Natural killer cell treated with Interleukin-12 subunit alpha and Interleukin-12 subunit beta and Interleukin-15 and Interleukin-18, amount 100 ng/mL, for 72 hours (primary cell): ENCODE results near the gene PDHA1. TPM values are rescaled to one million over a fixed set of nuclear protein-coding genes. Genes with fewer than 3 reads are reported as not detected.

ENCODE experiments used
- ATAC-seq, 2 donors: fragments of 150-1000 bp; cut with Tn5 transposase in 1 of 2; sonication (Bioruptor Pico), chemical (Tn5 transposase) in 1 of 2; 2 replicates each; pipeline ENCODE4 v1.10.0; 2021
- DNase-seq: peaks from one replicate; pipeline ENCODE4 v3.0.0; 2022; ENCODE audit warnings: low spot score
- H3K27ac Mint-ChIP-seq, 2 donors: 1 replicate in 1 of 2; 2 replicates in 1 of 2; pipeline ENCODE4 v1.8.0; 2022; ENCODE audit warnings: mixed read lengths in 2 of 2, mild to moderate bottlenecking in 1 of 2, moderate library complexity in 1 of 2
- H3K27me3 Mint-ChIP-seq, 2 donors: 1 replicate in 1 of 2; 2 replicates in 1 of 2; pipeline ENCODE4 v1.8.0; 2022; ENCODE audit warnings: mixed read lengths in 2 of 2
- H3K36me3 Mint-ChIP-seq: one replicate; pipeline ENCODE4 v1.8.0; 2022; ENCODE audit warnings: mixed read lengths
- H3K4me1 Mint-ChIP-seq, 2 donors: 1 replicate in 1 of 2; 2 replicates in 1 of 2; pipeline ENCODE4 v1.8.0; 2022; ENCODE audit warnings: low read depth in 2 of 2, mixed read lengths in 2 of 2, mild to moderate bottlenecking in 1 of 2
- H3K4me3 Mint-ChIP-seq: one replicate; pipeline ENCODE4 v1.8.0; 2022; ENCODE audit warnings: mixed read lengths
- H3K9me3 Mint-ChIP-seq: 2 replicates; pipeline ENCODE4 v1.8.0; 2022; ENCODE audit warnings: mixed read lengths
- total RNA-seq, 2 donors: library from RNA; stranded (reverse); gene quantifications; one replicate each; pipeline ENCODE4 v1.2.3, GENCODE V29; 2022

Gene PDHA1
- total RNA-seq, 2 donors from 2014 or later = 141 to 201 TPM

DNA sequence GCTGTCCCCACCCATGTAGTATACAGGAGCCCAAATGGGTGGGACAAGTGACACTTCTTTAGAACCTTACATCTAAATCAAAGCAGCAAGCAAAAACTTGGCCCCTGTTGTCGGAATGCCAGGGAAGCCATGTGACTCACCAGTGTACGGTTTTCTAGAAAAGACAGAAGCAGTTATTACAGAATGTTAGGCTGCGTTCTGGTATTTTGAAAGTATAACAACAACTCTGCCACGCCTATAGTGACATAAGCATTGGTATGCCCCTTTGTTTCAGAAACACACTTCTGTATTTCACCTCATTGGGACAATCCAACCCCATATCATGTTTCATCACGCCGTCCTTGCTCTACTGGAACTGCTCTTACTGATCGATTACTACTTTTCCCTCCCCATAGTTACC, 14.8 kb downstream of the PDHA1 start:
- DNase-seq (no peak), ATAC-seq (no peak)
- Mint-ChIP-seq H3K4me1 (peaks cover 0 to under 1% of the 10 kb centered on the region in 2 donors), H3K27ac (no peak overlapping the region), H3K36me3 (no peaks in the 10 kb centered on the region), H3K27me3 (no peaks in the 10 kb centered on the region), H3K4me3 (no peak overlapping the region), H3K9me3 (no peaks in the 10 kb centered on the region)

DNA sequence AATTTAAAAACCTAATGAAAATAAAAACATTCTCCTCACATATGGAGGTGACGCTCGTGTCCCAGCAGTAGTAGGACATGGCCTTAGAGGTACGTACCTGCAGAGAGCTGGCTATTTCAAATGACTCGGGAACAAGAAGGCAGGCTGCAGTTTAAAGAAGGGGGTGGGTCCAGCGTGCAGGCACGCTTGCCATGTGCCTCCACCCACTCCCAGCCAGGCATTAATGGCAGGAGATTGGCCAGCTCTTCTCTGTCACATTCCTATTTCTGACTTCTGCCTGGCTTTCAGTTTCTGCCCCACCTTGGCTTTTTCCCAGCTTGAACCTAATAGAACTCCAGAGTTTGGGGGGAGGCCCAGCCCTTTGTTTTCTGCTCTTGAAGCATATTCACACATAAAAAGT, 17.2 kb downstream of the PDHA1 start:
- no peaks in the 10 kb centered on the region for H3K9me3 Mint-ChIP-seq
- H3K4me1 Mint-ChIP-seq = no peaks in the 10 kb centered on the region
- ATAC-seq = no peak
- no peak overlapping the region for H3K4me3 Mint-ChIP-seq
- no peaks in the 10 kb centered on the region for H3K27me3 Mint-ChIP-seq
- no peak overlapping the region for H3K27ac Mint-ChIP-seq
- no peaks in the 10 kb centered on the region for H3K36me3 Mint-ChIP-seq
- DNase-seq = no peak

DNA sequence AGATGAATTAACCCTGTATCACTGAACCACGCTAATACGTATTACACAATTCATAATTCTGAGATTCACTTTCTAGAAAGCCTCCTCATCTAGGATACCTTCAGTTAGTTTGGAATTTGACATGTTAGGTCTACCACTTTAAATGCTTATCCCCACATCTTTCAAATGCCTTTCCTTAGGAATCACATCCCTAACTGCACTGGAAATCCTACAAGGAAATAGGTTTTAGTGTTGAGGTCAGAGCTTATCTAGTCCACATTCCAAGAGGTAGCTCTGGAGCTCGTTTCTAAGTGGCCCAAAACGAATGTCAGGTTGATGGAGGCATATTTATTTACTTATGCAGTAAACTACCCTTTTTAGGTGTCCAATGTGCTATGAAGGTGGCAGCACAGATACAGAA, 18.0 kb downstream of the PDHA1 start:
- H3K4me3 Mint-ChIP-seq = no peak overlapping the region

DNA sequence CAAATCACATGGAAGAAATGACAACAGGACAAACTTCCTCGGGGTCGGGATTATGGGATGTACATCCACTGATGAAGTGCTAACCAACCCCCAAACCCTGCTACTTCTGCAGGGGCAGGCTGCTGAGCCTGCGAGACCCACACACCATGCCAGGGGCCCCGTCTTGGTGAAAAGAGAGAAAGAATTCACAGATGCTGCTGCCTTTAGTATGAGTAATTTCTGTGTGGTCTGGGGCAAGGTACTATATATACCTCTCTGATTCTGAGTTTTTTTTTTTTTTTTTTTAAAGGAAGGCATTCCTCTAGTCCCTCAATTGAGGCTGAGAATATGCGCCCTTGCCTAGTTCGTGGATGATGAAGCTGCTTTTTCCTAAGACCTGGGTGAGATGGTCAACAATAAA, 24.8 kb downstream of the PDHA1 start:
- DNase-seq (no peak), ATAC-seq (no peak)
- Mint-ChIP-seq H3K4me1 (peaks cover 6 to 8% of the 10 kb centered on the region in 2 donors), H3K27ac (no peak overlapping the region), H3K9me3 (no peaks in the 10 kb centered on the region), H3K36me3 (peaks cover 8% of the 10 kb centered on the region), H3K27me3 (peaks cover 0 to 3% of the 10 kb centered on the region in 2 donors), H3K4me3 (no peak overlapping the region)

More for the DNA sequence above, 18.0 kb downstream of the PDHA1 start:
- H3K9me3 Mint-ChIP-seq = no peaks in the 10 kb centered on the region
- no peaks in the 10 kb centered on the region for H3K27me3 Mint-ChIP-seq
- no peak overlapping the region for H3K27ac Mint-ChIP-seq
- H3K4me1 Mint-ChIP-seq = no peaks in the 10 kb centered on the region
- DNase-seq (no peak), ATAC-seq (no peak)
- peaks cover 4% of the 10 kb centered on the region for H3K36me3 Mint-ChIP-seq

DNA sequence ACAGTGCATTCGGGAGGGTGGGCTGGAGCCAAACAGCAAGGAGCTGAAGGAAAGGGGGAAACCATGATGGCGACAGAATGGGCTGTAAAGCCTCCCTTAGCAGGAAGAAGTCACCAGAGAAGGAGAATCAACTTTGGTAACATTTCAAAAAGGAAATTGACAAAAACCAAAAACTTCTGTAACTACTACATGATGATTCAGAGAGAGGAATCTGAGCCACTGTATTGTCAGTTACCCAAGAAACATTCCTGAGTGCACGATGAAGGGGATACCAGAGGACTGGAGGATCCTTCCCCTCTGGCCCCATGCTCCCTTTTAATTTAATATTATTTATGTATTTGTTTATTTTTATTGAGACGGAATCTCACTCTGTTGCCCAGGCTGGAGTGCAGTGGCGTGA, 26.3 kb downstream of the PDHA1 start:
- Mint-ChIP-seq H3K27me3 (peaks cover 0 to 3% of the 10 kb centered on the region in 2 donors), H3K9me3 (no peaks in the 10 kb centered on the region), H3K36me3 (peaks cover 8% of the 10 kb centered on the region), H3K27ac (no peak overlapping the region), H3K4me1 (peaks cover 6 to 8% of the 10 kb centered on the region in 2 donors), H3K4me3 (no peak overlapping the region)
- ATAC-seq (no peak), DNase-seq (no peak)

DNA sequence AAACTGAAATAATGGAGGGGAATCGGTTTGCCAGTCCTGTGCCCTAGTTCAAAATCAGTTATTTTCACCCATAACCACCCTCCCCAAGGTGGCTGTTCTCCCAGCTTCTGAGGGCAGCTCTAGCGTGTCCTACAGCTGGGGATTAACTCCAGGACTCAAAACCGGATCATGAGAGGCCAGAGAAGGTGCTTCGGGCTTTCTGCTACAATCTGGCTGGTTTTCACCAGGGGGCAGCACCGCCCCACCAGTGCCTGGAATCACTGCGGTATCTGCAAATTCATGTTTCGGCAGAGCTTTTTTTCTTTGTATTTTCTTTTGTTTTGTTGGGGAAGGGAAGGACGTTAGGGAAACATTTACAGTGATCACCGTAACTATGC, 28.4 kb downstream of the PDHA1 start:
- Mint-ChIP-seq H3K36me3 (no peaks in the 10 kb centered on the region), H3K27me3 (peaks cover 0 to 3% of the 10 kb centered on the region in 2 donors), H3K4me3 (peak overlapping the region; percentile 86), H3K27ac (peak overlapping the region in 1 of 2 donors; percentile 63), H3K9me3 (no peaks in the 10 kb centered on the region), H3K4me1 (peaks cover 6% of the 10 kb centered on the region in 2 donors)
- peak; percentile 71 to 74 for ATAC-seq
- DNase-seq = peak; percentile 68

DNA sequence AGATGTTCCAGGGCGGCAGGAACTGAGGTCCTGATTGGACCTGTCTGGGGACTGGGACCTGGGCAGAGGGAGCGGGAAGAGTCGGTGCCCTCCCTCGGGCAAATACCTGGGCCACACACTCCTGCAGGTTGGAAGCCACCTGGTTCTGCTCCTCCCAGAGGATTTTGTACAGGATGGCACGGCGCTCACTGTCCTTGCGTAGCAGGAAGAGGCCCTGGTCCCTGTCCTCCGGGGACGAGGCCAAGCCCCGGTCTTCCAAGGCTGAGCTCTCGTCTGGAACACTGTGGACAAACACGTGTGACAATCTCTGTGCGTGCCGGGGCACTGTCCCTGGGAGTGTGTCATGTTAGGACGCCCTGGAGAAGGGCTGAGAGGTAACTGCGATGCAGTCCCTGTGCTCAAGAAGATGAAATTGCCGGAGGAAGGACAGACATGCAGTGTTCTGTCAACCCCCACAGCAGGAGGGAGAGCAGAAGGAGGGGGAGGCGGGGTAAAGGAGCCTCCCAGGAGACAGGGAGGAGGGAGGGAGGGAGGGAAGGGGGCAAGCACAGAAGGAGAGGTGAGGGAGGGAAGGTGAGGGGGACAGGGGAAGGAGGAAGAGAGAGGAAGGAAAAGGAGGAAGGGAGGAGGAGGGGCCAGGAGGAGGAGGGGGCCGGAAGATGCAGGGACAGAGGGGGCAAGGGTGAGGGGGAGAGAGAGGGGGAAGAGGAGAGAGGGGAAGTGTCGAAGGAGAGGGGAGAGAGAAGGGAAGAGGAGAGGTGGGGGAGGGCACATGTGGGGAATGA, 29.0 kb downstream of the PDHA1 start:
- Mint-ChIP-seq H3K9me3 (no peaks in the 10 kb centered on the region), H3K27me3 (peaks cover 0 to 3% of the 10 kb centered on the region in 2 donors), H3K27ac (peak overlapping the region in 1 of 2 donors; percentile 63), H3K36me3 (no peaks in the 10 kb centered on the region), H3K4me1 (peaks cover 6% of the 10 kb centered on the region in 2 donors), H3K4me3 (peak overlapping the region; percentile 86)
- no peak for DNase-seq
- peak; percentile 24 to 52 for ATAC-seq

DNA sequence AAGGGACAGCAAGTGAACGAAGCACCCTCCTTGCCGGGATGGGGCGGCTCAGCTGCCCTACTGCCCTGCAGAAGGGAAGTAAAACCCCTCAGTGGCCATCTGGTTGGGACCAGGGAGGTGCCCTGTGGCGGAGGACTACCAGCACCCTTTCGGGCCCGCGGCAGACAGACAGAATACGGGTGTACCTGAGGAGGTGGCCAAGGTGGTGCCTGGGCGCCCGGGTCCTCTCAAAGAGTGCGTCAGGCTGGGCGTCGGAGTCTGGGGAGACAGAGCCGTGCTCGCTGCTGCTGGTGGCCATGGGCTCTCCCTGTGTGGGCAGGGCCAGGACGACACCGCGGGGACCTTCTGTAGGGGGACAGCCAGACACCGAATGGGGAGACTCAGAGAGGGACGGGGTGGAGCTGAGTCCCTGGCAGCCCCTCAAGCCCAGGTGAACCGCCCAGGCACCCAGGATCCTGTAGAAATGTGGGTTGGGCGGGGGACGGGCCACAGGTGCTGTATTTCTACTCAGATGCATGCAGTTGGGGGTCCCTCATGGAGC, 29.7 kb downstream of the PDHA1 start:
- no peak for DNase-seq
- Mint-ChIP-seq H3K9me3 (no peaks in the 10 kb centered on the region), H3K27me3 (peaks cover 0 to 3% of the 10 kb centered on the region in 2 donors), H3K4me1 (peaks cover 6% of the 10 kb centered on the region in 2 donors), H3K4me3 (peak overlapping the region; percentile 86), H3K36me3 (no peaks in the 10 kb centered on the region), H3K27ac (peak overlapping the region in 1 of 2 donors; percentile 63)
- no peak for ATAC-seq

DNA sequence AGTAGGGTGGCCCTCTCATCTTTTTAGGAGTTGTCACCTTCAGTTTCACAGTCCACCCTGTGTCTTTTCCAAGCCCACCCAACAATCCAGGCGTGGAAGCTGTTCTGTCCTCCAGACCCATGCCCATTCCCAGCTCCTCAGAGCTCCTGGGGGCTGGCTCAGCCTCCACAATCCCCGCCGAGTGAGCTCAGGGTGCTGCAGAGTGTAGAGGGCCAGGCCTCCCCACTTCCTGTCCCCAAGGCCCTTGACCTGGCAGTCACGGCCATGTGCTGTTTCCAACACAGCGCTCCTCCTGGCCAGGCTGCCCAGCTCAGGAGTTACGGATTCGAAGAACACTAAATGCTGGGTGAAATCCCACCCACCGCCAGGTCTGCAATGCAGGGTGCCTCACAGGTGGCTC, 31.8 kb downstream of the PDHA1 start:
- H3K27ac Mint-ChIP-seq = no peak overlapping the region
- H3K27me3 Mint-ChIP-seq = peaks cover 0 to 3% of the 10 kb centered on the region in 2 donors
- ATAC-seq (no peak), DNase-seq (no peak)
- H3K4me1 Mint-ChIP-seq = peaks cover 6% of the 10 kb centered on the region in 2 donors
- no peaks in the 10 kb centered on the region for H3K36me3 Mint-ChIP-seq
- no peaks in the 10 kb centered on the region for H3K9me3 Mint-ChIP-seq
- H3K4me3 Mint-ChIP-seq = no peak overlapping the region

DNA sequence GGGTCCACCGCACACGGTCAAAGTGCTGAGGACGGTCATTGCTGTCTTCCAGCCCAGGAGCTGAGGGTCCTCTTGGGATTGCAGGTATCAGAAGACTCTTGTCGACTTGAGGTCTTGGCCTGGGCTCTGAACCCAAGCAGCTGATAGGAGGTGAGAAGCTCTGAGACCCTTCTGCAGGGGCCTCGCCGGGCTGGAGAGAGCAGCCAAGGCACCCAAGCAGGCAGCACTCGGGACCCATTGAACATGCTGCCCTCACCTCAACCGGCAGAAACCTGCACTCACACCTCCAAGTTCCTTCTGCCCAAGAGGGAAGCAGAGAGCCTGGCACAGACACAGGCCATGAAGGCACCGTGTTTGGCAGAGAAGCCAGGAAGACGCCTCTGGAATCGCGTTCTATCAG, 34.1 kb downstream of the PDHA1 start:
- Mint-ChIP-seq H3K9me3 (no peaks in the 10 kb centered on the region), H3K27me3 (peaks cover 0 to 6% of the 10 kb centered on the region in 2 donors), H3K4me3 (no peak overlapping the region), H3K4me1 (peaks cover 0 to under 1% of the 10 kb centered on the region in 2 donors), H3K36me3 (no peaks in the 10 kb centered on the region), H3K27ac (no peak overlapping the region)
- ATAC-seq (no peak), DNase-seq (no peak)

DNA sequence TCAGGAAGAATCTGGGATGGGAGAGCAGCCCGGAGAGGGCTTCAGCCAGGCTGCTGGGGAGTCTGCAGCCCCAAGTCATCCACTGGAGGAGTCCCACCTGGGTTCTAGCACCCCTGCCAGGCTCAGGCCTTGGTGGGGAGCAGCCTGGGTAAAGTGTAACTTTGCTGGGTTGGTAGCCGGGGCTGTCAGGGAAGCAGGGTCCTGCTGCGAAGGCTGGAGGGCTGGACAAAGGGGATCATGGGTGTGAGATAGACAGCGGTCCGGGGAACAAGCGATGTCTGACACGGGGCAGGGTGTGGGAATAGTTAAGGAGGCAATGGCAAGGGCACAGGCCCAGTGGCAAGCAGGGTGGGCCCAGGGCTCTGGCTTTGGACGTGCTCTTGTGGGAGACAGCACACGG, 37.6 kb downstream of the PDHA1 start:
- Mint-ChIP-seq H3K27ac (no peak overlapping the region), H3K4me1 (no peaks in the 10 kb centered on the region), H3K36me3 (no peaks in the 10 kb centered on the region), H3K9me3 (no peaks in the 10 kb centered on the region), H3K27me3 (peaks cover 2 to 6% of the 10 kb centered on the region in 2 donors), H3K4me3 (no peak overlapping the region)
- ATAC-seq (no peak), DNase-seq (no peak)

DNA sequence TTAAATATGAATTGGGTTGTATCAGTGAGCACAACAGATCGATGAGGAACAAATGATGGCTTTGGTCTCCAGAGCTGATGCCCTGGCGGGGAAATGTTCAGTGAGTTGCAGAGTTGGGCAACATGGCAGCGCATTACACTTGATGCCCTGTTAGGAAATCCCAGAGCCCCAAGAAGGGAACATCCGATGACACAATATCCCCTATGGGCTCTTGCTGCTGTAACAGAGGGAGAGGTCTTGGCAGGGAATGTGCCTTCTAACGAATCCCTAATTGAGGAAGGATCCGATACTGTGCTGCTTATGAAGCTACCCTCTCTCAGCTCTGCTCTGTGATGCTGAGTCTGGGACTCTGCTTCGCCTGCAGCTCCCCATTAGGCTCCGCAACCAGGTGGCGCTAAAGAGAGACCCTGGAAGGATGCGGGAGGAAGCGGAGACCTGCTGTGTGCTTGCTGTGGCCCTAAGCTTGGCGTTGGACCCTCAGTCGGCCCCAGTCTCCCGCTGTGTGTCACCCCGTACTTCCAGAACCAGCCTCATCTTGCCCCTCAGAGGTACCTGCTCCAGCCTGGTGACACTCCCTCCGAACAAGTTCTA, 38.9 kb downstream of the PDHA1 start:
- ATAC-seq (peak; percentile 62 to 72), DNase-seq (no peak)
- Mint-ChIP-seq H3K4me1 (no peaks in the 10 kb centered on the region), H3K9me3 (no peaks in the 10 kb centered on the region), H3K36me3 (no peaks in the 10 kb centered on the region), H3K27me3 (peaks cover 4 to 6% of the 10 kb centered on the region in 2 donors), H3K4me3 (no peak overlapping the region), H3K27ac (no peak overlapping the region)

DNA sequence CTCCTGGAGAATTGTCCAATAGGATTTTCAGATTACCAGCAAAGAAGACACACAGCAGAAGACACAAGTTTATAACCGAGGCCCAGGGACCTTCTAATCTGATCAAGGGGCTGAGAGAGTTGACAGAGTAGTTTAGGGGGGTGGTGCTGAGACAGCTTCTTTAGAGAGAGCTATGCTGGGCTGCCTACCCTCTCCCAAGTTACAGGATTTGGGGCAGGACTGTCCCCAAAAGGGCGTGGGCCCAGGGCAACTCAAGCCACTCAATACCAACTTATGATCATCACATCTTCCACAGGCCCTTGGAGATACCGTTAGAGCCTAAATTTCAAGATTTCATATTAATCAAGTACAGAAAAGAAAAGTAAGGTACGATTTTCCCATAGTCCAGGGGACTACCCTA, 43.0 kb downstream of the PDHA1 start:
- ATAC-seq (no peak), DNase-seq (no peak)
- Mint-ChIP-seq H3K27ac (no peak overlapping the region), H3K27me3 (peaks cover 0 to 4% of the 10 kb centered on the region in 2 donors), H3K4me3 (no peak overlapping the region), H3K36me3 (no peaks in the 10 kb centered on the region), H3K9me3 (no peaks in the 10 kb centered on the region), H3K4me1 (no peaks in the 10 kb centered on the region)

DNA sequence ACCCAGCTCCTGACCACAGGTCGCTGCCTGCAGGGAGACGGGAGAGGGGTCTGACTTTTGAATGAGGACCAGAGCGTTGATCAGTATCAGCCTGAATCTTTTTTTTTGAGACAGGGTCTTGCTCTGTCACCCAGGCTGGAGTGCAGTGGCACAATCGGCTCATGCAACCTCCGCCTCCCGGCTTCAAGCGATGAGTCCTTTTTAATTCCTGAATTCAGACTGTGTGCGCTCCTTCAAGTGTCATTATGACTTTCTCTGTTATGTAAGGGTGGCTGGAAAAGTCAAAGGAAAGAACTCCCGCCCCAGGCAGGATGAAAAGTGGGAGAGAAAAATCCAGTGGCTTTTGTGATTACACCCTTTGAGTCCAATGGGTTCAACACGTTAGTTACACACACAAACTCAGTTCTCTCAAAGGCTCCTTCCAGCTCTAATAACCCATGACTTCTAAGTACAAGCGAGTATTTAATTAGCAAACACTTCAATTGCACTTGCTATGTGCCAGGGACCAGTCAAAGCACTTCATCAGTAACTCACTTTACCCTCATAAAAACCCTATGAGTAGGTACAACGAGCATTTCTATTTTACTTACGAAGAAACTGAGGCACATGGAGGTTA, 44.4 kb downstream of the PDHA1 start:
- Mint-ChIP-seq H3K9me3 (no peaks in the 10 kb centered on the region), H3K27ac (no peak overlapping the region)
- no peak for ATAC-seq

More for the DNA sequence above, 44.4 kb downstream of the PDHA1 start:
- Mint-ChIP-seq H3K36me3 (no peaks in the 10 kb centered on the region), H3K4me3 (no peak overlapping the region), H3K27me3 (peaks cover 0 to 4% of the 10 kb centered on the region in 2 donors), H3K4me1 (no peaks in the 10 kb centered on the region)
- DNase-seq = no peak
